CD4-positive, alpha-beta memory T cell (primary cell): ENCODE results near the gene ACSL6. TPM values are rescaled to one million over a fixed set of nuclear protein-coding genes. Genes with fewer than 3 reads are reported as not detected.

Experiments
- CTCF ChIA-PET: fragments of 350-600 bp; sonication (Branson Sonifier 250); formaldehyde crosslinking; loops from one replicate; lab custom pipeline; 2021; ENCODE audit warnings: inconsistent platforms; ENCODE audit not compliant: partially characterized antibody; lab: Charles Lee
- POLR2A ChIA-PET: fragments of 350-600 bp; sonication (Branson Sonifier 250); formaldehyde crosslinking; loops from one replicate; lab custom pipeline; 2021; ENCODE audit not compliant: partially characterized antibody; lab: Charles Lee
- DNase-seq, 5 donors: peaks; one replicate each; pipeline versions ENCODE4 v3.0.0 to v3.0.0-alpha.2; 2020 to 2022; ENCODE audit warnings: mixed read lengths in 1 of 5
- H3K27ac ChIP-seq: one replicate; pipeline ENCODE4 v1.7.0; 2013; ENCODE audit warnings: low read depth, low read length
- H3K27me3 ChIP-seq: 2 replicates; pipeline ENCODE4 v1.7.0; 2013; ENCODE audit warnings: mild to moderate bottlenecking, low read length, moderate library complexity; ENCODE audit not compliant: insufficient read depth
- H3K36me3 ChIP-seq: 2 replicates; pipeline ENCODE4 v1.7.0; 2013; ENCODE audit warnings: mild to moderate bottlenecking, low read length, moderate library complexity; ENCODE audit not compliant: insufficient read depth
- H3K4me1 ChIP-seq: 2 replicates; pipeline ENCODE4 v1.7.0; 2013; ENCODE audit warnings: mild to moderate bottlenecking, low read length, moderate library complexity; ENCODE audit not compliant: insufficient read depth
- H3K4me3 ChIP-seq, 2 donors: one replicate each; pipeline ENCODE4 v1.7.0; 2013; ENCODE audit warnings: low read length in 2 of 2, mild to moderate bottlenecking in 1 of 2
- H3K9me3 ChIP-seq, 2 donors: one replicate each; pipeline ENCODE4 v1.7.0; 2013; ENCODE audit warnings: low read length in 2 of 2, control low read depth in 1 of 2; ENCODE audit not compliant: control insufficient read depth in 1 of 2
- H3K27ac Mint-ChIP-seq, 7 donors: one replicate each; pipeline ENCODE4 v1.8.0; 2020 to 2021; ENCODE audit warnings: mixed read lengths in 7 of 7, mild to moderate bottlenecking in 6 of 7, inconsistent platforms in 3 of 7, moderate library complexity in 3 of 7
- H3K27me3 Mint-ChIP-seq, 2 donors: one replicate each; pipeline ENCODE4 v1.8.0; 2020 to 2021; ENCODE audit warnings: mixed read lengths in 2 of 2
- H3K36me3 Mint-ChIP-seq, 2 donors: one replicate each; pipeline ENCODE4 v1.8.0; 2020 to 2021; ENCODE audit warnings: mixed read lengths in 2 of 2, inconsistent platforms in 1 of 2, mild to moderate bottlenecking in 1 of 2
- H3K4me1 Mint-ChIP-seq, 4 donors: one replicate each; pipeline ENCODE4 v1.8.0; 2020 to 2021; ENCODE audit warnings: mixed read lengths in 4 of 4, mild to moderate bottlenecking in 1 of 4
- H3K4me3 Mint-ChIP-seq, 8 donors: one replicate each; pipeline ENCODE4 v1.8.0; 2020 to 2021; ENCODE audit warnings: mixed read lengths in 8 of 8, mild to moderate bottlenecking in 7 of 8, moderate library complexity in 6 of 8, inconsistent platforms in 3 of 8
- H3K9me3 Mint-ChIP-seq, 8 donors: one replicate each; pipeline ENCODE4 v1.8.0; 2020 to 2021; ENCODE audit warnings: mixed read lengths in 8 of 8, mild to moderate bottlenecking in 5 of 8, inconsistent platforms in 3 of 8, moderate library complexity in 1 of 8
- intact Hi-C: fragments of 100-400 bp; cut with micrococcal nuclease; formaldehyde crosslinking; loops from one replicate; pipeline ENCODE4 v1.15.1; 2023
- polyA plus RNA-seq, 2 donors: library from polyadenylated mRNA; unstranded; fragments of 300-500 nt; fragmentation: Illumina TruSeq; gene quantifications; one replicate each; pipeline ENCODE4 v1.2.3, GENCODE V29; 2021
- total RNA-seq, 2 experiments: library from RNA; stranded (reverse); gene quantifications; one replicate each; pipeline ENCODE4 v1.2.3, GENCODE V29; 2021

ACSL6 gene
- total and polyA plus RNA-seq, 4 experiments from 2014 or later: 11.1 to 51.7 (median 34.4) TPM

DNA sequence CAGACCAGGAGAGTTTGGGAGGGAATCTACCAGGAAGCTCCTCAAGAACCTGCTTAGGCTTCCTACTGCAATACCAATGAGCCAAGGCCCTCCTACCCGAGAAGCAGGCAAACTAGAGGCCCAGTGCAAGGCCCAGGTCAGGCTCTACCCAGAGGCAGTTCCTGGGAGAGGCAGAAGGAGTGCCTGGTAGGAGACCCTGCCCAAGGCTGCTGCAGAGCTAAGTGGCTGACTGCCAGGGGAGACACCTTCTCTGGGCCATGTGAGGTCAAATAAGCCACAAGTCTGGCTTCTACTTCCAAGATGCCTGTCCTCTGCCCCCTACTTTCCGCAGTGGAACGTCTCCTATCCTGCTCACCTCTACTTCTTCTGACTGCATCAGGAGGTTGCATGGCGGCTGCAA is 17.8 kb downstream of the ACSL6 start:
- no peak overlapping the region for H3K27ac Mint-ChIP-seq
- ChIA-PET POLR2A (no interaction called here), CTCF (interaction anchor here (1.4 to 2.0 kb wide), 3 partner anchors 12 to 404 kb away, joined by 3 to 9 read pairs (median 5); no protein-coding TSS in a partner anchor)
- H3K4me3 Mint-ChIP-seq: no peak overlapping the region
- Histone ChIP-seq H3K4me3 (no peak overlapping the region), H3K27ac (no peak overlapping the region), H3K27me3 (no peaks in the 10 kb centered on the region), H3K36me3 (no peaks in the 10 kb centered on the region), H3K9me3 (no peaks in the 10 kb centered on the region), H3K4me1 (peaks cover 28% of the 10 kb centered on the region)
- H3K27me3 Mint-ChIP-seq: no peaks in the 10 kb centered on the region
- DNase-seq: no peak
- H3K9me3 Mint-ChIP-seq: peaks cover 0 to 2% (median 0%) of the 10 kb centered on the region in 8 donors
- intact Hi-C loops: no loop called here
- H3K36me3 Mint-ChIP-seq: no peaks in the 10 kb centered on the region
- peaks cover 17 to 31% (median 26%) of the 10 kb centered on the region in 4 donors for H3K4me1 Mint-ChIP-seq

DNA sequence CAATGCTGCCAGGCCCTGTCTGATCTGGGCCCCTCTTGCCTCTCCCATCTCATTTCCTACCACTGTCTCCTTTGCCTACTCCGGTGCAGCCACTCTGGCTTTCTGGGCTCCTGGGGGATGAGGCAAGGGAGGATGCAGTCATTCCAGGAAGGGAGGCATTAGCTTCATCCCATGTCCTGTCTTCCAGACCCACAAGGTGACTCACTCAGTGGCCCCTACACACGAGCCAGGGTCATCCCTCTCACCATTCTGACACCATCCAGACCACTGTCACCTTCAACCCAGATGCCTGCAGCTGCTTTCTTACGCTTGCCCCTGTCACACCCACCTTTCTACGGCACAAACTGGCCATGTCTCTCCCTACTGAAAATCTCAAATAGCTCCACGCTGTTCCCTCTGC is 19.1 kb downstream of the ACSL6 start:
- Mint-ChIP-seq H3K9me3 (peaks cover 0 to 2% (median 0%) of the 10 kb centered on the region in 8 donors), H3K4me3 (no peak overlapping the region), H3K27me3 (no peaks in the 10 kb centered on the region), H3K36me3 (no peaks in the 10 kb centered on the region), H3K27ac (no peak overlapping the region), H3K4me1 (peaks cover 8 to 19% (median 15%) of the 10 kb centered on the region in 4 donors)
- CTCF ChIA-PET: interaction anchor here (1.1 to 2.0 kb wide), 3 partner anchors 14 to 403 kb away, joined by 3 to 9 read pairs (median 3); no protein-coding TSS in a partner anchor
- Histone ChIP-seq H3K27me3 (no peaks in the 10 kb centered on the region), H3K9me3 (no peaks in the 10 kb centered on the region), H3K4me3 (no peak overlapping the region), H3K4me1 (peaks cover 15% of the 10 kb centered on the region), H3K36me3 (no peaks in the 10 kb centered on the region), H3K27ac (no peak overlapping the region)
- DNase-seq: no peak
- intact Hi-C loops: no loop called here
- POLR2A ChIA-PET: no interaction called here

DNA sequence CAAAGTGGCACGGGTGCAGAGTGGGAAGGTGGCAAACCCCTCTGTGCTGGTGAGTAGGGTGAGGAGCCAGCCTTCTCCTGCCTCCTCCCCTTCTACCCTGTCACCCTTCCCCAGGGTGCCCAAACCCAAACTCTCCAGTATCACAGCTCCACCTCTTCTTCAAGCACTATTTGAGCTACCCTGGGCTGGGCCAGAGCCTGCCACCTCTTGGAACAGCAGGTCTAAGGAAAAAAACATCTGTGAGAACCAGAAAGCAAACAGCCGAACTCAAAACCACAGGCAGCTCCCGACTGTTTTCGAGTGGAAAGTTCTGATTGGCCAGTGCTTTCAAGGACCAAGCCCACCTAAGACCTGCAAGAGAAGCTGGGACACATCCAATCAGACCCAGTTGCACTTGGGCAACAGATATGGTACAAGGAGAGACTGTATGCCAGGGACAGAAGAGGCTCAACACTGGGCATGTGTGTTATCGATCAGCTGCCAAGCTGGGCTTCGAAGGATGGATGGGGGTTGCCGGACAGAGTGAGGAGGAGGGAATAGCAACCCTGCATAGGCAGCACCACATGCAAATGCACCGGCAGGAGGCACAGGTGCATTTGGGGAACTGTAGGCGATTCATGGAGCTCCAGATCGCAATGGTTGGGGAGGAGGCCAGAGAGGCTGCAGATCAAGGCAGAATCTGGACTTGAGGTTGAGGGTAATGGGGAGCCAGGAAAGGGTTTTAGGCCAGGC is 19.7 kb downstream of the ACSL6 start:
- Histone ChIP-seq H3K27me3 (no peaks in the 10 kb centered on the region), H3K4me3 (no peak overlapping the region), H3K27ac (no peak overlapping the region), H3K9me3 (no peaks in the 10 kb centered on the region), H3K36me3 (no peaks in the 10 kb centered on the region), H3K4me1 (peaks cover 9% of the 10 kb centered on the region)
- no peak for DNase-seq
- intact Hi-C loops: no loop called here
- Mint-ChIP-seq H3K4me3 (no peak overlapping the region), H3K36me3 (no peaks in the 10 kb centered on the region), H3K27ac (peak overlapping the region in 1 of 7 donors; percentile 42), H3K4me1 (peaks cover 3 to 13% (median 9%) of the 10 kb centered on the region in 4 donors), H3K9me3 (peaks cover 0 to 2% (median 0%) of the 10 kb centered on the region in 8 donors), H3K27me3 (no peaks in the 10 kb centered on the region)
- ChIA-PET CTCF (interaction anchor here (1.1 to 2.0 kb wide), 3 partner anchors 15 to 402 kb away, joined by 3 to 9 read pairs (median 3); no protein-coding TSS in a partner anchor), POLR2A (interaction anchor here (2.7 kb wide), 1 partner anchor 9 kb away, joined by 7 read pairs; no protein-coding TSS in a partner anchor)

DNA sequence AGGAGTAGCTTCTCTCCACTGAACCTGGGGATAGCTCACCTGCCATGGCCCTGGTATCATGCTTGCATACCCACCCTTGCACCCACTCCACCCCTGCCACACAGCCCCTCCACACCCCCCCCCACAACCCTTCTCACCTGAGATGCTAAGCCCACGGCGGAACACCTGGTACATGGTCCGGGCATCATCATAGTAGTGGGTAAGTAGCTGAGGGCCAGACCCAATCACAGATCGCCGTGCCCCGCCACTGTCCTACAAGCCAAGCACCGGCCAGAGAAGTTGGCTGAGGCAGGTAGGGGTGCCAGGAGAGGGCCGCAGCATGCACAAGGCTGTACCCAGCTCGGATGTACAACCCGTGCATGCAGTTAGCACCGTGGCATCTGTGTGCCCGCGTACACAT is 20.7 kb downstream of the ACSL6 start:
- H3K4me3 Mint-ChIP-seq: no peak overlapping the region
- H3K9me3 Mint-ChIP-seq: peaks cover 0 to 2% (median 0%) of the 10 kb centered on the region in 8 donors
- H3K27me3 Mint-ChIP-seq: no peaks in the 10 kb centered on the region
- intact Hi-C loops: no loop called here
- H3K36me3 Mint-ChIP-seq: no peaks in the 10 kb centered on the region
- Histone ChIP-seq H3K27ac (no peak overlapping the region), H3K27me3 (no peaks in the 10 kb centered on the region), H3K36me3 (no peaks in the 10 kb centered on the region), H3K4me3 (no peak overlapping the region), H3K4me1 (no peaks in the 10 kb centered on the region), H3K9me3 (no peaks in the 10 kb centered on the region)
- H3K27ac Mint-ChIP-seq: no peak overlapping the region
- CTCF ChIA-PET: no interaction called here
- POLR2A ChIA-PET: interaction anchor here (2.7 kb wide), 1 partner anchor 10 kb away, joined by 7 read pairs; no protein-coding TSS in a partner anchor
- DNase-seq: no peak
- peaks cover 0 to 2% (median 1%) of the 10 kb centered on the region in 4 donors for H3K4me1 Mint-ChIP-seq

DNA sequence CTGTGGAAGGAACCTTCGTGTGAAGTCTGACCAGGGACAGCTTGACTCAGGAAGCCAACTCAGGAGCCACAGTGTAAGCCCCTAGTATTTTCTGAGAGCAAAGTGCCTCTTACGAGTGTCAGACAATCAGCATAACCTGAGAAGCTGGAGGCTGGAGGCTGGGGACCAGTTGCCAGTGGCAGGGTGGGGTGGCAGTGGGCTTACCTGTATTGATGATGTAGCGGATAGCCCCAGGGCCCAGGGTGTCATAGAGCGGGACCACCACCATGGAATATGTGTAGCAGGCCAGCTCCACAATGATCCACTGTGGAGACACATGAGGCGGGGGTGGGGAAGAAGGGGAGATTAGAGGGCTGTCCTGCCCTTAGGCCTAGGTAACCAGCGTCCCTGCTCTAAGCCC is 22.9 kb downstream of the ACSL6 start:
- CTCF ChIA-PET: interaction anchor here (0.7 kb wide), 1 partner anchor 13 kb away, joined by 3 read pairs; no protein-coding TSS in a partner anchor
- Mint-ChIP-seq H3K4me1 (peaks cover 3 to 11% (median 5%) of the 10 kb centered on the region in 4 donors), H3K27ac (no peak overlapping the region), H3K36me3 (no peaks in the 10 kb centered on the region), H3K4me3 (no peak overlapping the region), H3K9me3 (peaks cover 0 to 2% (median 0%) of the 10 kb centered on the region in 8 donors), H3K27me3 (no peaks in the 10 kb centered on the region)
- H3K27me3 ChIP-seq: no peaks in the 10 kb centered on the region
- intact Hi-C loops: no loop called here
- no peak overlapping the region for H3K4me3 ChIP-seq
- no peaks in the 10 kb centered on the region for H3K36me3 ChIP-seq
- POLR2A ChIA-PET: interaction anchor here (0.7 kb wide), 1 partner anchor 523 kb away, joined by 3 read pairs; no protein-coding TSS in a partner anchor
- H3K27ac ChIP-seq: no peak overlapping the region
- H3K4me1 ChIP-seq: no peaks in the 10 kb centered on the region
- no peaks in the 10 kb centered on the region for H3K9me3 ChIP-seq
- no peak for DNase-seq

DNA sequence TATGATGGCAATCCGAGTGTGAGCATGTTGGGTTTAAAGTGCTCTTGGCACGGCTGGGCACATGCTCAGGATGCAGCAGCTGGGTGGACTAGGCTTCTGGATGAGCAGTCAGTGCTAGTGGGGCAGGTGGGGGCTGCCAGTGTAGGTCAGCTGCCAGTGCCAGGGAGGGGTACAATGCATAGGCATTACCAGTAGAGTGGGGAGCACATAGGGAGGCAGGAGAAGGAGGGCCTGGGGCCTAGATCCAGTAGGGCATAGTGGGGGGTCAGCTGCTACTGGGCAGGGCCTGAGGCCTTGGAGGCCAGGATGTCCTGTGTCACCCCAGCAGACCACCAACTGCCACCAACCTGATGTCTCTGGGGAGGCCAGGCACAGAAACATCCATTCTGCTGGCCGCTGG is 24.2 kb downstream of the ACSL6 start:
- H3K27ac Mint-ChIP-seq: peak overlapping the region in 1 of 7 donors; percentile 26
- POLR2A ChIA-PET: no interaction called here

DNA sequence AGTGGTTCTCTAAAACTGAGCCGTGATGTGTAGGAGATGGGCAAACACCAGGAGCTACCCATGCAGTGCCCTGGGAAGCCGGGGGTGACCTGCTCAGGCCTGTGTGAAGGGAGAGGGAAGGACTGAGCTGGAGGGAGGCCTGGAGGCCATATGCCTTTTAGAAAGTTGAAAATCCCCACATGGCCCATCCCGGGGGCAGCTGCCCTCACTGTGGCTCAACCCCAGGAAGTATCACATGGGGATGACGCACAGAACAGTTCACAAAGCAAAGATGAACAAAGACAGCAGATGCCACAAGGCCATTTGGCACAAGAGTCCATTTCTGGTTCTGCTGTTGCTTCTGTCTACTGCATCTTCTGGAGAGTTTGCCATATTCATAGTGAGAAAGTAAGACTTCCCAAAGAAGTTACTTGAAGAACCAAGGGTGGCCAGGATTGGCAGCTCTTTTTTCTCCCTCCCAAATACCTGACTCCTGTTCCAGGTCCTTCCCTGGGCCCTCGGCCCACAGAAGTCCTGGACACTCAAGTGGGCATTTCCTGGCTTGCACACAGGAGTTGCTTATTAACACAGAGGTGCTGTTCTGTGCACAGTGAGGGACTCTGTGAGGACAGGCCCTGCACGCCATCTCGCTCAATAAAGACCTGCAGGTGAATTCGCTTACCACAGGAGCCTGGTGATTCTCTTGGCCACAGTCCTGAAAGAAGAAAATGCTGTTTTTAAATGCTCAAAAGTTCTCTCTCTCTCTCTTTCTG is 25.1 kb downstream of the ACSL6 start:
- H3K27me3 ChIP-seq: no peaks in the 10 kb centered on the region
- no peak overlapping the region for H3K27ac ChIP-seq
- H3K4me1 ChIP-seq: no peaks in the 10 kb centered on the region
- H3K4me3 ChIP-seq: no peak overlapping the region
- H3K27me3 Mint-ChIP-seq: no peaks in the 10 kb centered on the region
- H3K9me3 ChIP-seq: no peaks in the 10 kb centered on the region
- intact Hi-C loops: no loop called here
- ChIA-PET CTCF (interaction anchor here (1.2 kb wide), 1 partner anchor 21 kb away, joined by 3 read pairs; no protein-coding TSS in a partner anchor), POLR2A (no interaction called here)
- H3K4me1 Mint-ChIP-seq: peaks cover 8 to 24% (median 15%) of the 10 kb centered on the region in 4 donors
- no peak overlapping the region for H3K4me3 Mint-ChIP-seq
- H3K36me3 Mint-ChIP-seq: no peaks in the 10 kb centered on the region
- no peak for DNase-seq
- peak overlapping the region in 3 of 7 donors; percentile 6 to 43 (median 17) for H3K27ac Mint-ChIP-seq
- no peaks in the 10 kb centered on the region for H3K9me3 Mint-ChIP-seq
- H3K36me3 ChIP-seq: no peaks in the 10 kb centered on the region

More for the DNA sequence above, 24.2 kb downstream of the ACSL6 start:
- no peaks in the 10 kb centered on the region for H3K27me3 Mint-ChIP-seq
- Histone ChIP-seq H3K4me3 (no peak overlapping the region), H3K4me1 (no peaks in the 10 kb centered on the region), H3K27ac (no peak overlapping the region), H3K9me3 (no peaks in the 10 kb centered on the region), H3K36me3 (no peaks in the 10 kb centered on the region), H3K27me3 (no peaks in the 10 kb centered on the region)
- peaks cover 8 to 24% (median 14%) of the 10 kb centered on the region in 4 donors for H3K4me1 Mint-ChIP-seq
- intact Hi-C loops: no loop called here
- no peak for DNase-seq
- CTCF ChIA-PET: no interaction called here
- H3K4me3 Mint-ChIP-seq: no peak overlapping the region
- H3K36me3 Mint-ChIP-seq: no peaks in the 10 kb centered on the region
- no peaks in the 10 kb centered on the region for H3K9me3 Mint-ChIP-seq
